ENCODE measurements around the gene DNTTIP2.
A peak's percentile ranks its signal among the peaks of the same experiment; 100 is the strongest.
"Not testable (repeated sequence)": the region's sequence is repeated elsewhere in the genome, so short reads cannot be mapped to it uniquely, and the experiment has no call there.

Gene DNTTIP2

DNA sequence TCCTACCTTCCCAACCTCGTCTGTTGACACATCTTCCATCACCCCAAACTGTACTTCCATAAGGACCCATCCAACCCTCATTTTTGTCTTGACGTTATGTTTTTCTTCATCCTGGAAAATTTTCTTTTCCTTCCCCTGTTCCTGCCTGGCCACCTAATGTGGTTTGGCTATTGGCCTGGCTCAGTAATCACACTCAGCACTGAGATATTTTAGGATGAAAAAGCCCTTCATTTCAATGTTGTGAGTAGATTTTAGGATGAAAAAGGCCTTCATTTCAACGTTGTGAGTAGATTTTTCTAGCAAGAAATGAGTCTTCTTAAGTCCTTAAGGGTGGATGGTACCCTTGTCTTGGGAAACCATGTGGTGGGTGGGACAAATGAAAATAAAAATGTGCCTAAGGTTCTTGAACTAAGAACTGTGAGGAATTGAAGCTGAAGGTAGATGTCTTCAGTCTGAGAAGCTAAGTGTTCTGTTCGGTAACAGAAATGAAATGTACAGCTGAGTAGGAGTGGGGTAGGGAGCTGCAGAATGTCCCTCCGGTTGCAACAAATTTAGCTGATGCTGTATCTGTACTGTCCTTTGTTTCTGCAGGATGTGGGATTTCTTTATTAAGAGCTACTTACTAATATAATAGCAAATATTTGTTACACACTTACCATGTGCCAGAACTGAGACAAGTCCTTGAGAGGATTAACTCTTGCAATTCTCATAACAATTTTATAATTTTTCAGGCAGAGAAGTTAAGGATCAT, 36.1 kb downstream of the DNTTIP2 start:
- DNase-seq (ENCODE audit: low read depth in 2 of 2): no peak

DNA sequence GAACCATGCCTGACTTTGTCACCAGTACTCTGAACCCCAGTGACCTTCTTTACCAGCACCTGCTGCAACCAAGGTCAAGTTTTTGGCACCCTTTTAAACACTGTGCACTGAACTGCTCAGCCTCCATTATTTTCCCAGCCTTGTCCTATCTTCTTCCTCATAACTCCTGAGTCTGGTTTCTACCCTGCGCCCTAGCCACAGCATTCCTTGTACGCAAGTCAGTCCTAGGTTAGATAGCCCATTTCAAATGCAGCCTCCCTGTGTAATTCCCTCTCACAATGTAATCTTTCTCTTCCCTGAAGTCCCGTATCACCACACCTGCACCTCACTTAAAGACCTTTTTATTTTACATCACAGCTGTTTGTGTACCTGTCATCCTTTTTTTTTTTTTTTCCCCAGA, 37.2 kb downstream of the DNTTIP2 start:
- no peak for DNase-seq (ENCODE audit: low read depth in 2 of 2)

DNA sequence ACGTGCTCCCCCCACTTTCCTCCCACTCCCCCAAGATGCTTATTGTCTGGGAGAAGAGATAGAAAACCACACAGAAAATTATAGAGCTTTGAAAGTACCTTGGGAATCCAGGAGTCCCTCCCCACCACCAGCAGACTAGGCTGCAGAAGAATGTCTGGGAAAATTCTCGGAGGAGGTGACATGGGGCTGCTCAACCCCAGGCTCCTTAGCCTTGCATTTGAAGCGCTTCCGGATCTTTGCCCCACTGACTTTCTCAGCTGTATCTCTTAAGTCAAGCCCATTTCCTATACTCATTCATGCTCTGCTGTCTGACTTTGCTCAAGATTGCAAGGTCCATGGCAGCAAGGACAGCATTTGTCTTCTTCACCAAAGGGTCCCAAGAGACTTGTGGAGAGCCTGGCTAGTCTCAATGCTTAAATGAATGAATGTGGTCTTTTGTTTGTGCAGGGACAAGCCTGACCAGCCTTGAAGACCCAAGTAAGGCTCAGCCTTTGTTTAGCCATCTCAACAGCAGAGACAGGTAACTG, 38.0 kb downstream of the DNTTIP2 start:
- no peak for DNase-seq (ENCODE audit: low read depth in 2 of 2)

DNA sequence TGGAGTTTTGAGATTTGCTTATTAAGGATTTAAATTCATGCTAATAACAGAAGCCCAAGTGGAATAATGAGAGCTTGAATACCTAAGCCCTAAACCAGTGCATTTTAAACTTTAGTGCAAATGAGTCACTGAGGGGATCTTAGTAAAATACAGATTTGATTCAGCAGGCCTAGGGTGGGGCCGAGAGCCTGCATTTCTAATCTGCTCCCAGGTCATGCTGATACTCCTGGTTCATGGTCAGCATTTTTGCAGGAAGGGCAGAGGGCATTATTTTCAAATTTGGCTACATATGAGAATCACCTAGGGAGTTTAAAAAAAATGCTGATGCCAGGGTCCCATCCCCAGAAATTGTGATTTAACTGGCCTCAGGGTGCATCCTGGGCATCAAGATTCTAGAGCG, 39.3 kb downstream of the DNTTIP2 start:
- no peak for DNase-seq (ENCODE audit: low read depth in 2 of 2)

DNA sequence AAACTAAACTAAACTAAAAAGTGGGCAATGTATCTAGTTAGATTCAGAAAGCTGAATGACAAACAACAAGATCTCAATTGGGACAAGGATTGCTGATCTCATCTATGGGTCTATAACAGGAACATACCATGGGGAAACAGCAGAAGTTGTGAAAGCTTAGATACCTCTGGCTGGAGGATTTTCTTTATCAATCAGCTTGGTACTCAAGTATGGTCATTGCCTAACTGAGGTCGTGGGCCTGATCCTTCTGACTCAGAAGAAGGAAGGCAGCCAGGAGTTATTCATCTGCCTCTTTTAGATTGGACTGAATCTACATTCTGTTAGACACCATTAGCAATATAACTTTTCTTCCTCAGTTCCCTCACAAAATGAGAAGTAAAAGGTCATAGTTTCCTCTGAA, 39.7 kb downstream of the DNTTIP2 start:
- no peak for DNase-seq (ENCODE audit: low read depth in 2 of 2)

DNA sequence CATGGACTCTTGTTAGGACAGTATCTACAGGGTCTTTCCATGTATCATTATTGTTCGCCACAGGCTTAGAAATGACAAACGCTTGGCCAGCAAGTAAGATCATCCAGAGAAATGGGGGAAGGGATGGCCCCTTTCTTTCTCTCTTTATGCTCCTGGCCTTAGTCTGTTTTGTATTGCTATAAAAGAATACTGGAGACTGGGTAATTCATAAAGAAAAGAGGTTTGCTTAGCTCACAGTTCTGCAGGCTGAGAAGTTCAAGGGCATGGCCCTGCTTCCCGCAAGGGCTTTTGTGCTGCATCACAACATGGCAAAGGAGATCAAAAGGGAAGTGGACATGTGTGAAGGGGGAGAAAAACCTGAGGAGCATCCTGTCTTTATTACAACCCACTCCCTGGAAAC, 41.0 kb downstream of the DNTTIP2 start:
- no peak for DNase-seq (ENCODE audit: low read depth in 2 of 2)

DNA sequence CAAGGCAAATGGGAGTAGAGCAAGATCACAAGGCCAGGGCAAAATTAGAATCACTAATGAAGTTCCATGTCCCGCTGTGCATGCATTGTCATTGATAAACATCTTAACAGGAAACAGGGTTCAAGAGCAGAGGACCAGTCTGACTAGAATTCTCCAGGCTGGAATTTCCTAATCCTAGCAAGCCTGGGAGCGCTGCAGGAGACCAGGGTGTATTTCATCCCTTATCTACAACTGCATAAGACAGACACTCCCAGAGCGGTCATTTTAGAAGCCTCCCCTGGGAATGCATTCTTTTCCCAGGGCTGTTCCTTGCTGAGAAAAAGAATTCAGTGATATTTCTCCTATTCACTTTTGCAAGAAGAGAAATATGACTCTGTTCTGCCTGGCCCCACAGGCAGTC, 45.7 kb downstream of the DNTTIP2 start:
- not testable (repeated sequence) for DNase-seq (ENCODE audit: low read depth in 2 of 2)

DNA sequence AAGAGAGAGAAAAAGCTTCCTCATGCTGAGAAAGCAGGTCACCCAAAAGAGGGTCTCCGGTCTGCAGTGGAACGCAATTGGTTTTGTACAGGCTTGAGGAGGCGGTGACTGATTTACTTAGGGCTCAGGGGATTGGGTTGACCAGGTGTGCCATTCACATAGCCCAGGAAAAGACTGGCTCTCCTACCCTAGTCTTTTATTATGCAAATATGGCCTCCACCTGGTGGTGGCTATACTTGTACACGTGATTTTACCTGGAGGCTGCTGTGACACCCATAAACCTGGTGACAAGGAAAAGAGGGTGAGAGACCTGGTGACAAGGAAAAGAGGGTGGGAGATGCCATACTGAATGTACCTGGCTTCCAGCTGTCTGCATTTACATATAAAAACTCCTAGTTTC, 49.9 kb downstream of the DNTTIP2 start:
- DNase-seq (ENCODE audit: low read depth in 2 of 2): no peak

DNA sequence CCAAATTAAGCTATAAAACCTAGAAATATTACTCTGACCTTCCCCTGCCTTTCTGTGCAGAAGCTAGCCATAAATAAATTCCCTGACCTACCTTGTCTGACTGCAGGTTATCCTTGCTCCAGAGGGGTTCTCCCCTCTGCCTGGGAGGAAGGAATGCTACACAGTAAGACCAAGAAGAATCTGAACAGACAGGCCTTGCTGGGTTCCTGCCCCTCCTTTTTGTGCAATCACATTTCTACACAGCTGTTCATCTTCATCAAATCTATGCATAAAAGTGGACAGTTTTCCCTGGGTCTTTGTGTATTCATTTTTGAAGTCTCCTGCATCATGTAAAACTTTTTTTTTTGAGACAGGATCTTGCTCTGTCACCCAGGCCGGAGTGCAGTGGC, 50.6 kb downstream of the DNTTIP2 start:
- no peak for DNase-seq (ENCODE audit: low read depth in 2 of 2)

DNA sequence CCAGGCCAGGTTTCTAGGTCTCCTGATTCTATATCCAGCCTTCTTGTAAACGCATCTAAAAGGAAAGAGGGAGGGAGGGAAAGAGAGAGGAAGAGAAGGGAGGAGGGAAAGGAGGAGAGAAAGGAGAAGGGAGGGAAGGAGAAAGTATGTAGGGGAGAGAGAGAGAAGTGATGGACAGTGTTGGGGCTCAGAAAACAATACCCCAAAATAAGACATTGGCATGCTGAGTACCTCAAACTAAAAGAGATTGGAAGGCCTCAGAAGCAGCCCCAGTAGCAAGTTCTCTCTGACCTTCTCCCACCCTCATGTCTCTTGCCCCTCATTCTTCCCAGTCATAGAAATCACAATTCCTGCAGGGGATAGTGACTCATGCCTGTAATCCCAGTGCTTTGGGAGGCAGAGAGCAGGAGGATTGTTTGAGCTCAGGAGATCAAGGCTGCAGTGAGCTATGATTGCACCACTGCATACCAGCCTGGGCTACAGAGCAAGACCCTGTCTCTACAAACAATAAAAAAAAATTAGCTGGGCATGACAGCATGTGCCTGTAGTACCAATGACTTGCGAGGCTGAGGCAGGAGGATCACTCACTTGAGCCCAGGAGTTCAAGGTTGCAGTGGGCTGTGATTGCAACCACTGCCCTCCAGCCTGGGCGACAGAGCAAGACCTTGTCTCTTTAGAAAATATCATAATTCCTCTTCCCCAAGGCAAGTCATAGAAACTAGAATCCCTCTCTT, 51.2 kb downstream of the DNTTIP2 start:
- DNase-seq (ENCODE audit: low read depth in 2 of 2): no peak

DNA sequence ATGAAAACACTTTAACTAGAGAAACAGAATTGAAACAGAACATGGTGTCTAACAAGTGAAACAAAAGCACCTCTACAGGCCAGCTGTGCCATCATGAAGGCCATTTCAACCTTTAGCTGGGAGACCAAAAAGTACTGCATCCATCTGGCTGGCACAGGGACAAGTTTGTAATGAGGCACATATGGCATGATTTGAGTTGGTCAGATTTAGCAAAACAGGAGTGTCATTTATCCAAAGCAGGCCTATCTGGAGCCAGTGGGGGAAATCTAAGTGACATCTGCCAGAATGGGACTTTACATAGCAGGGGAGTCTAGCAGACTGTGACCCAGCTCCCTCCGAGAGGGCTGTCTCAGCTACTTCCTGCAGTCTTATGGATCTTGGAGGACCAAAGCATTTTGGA, 51.9 kb downstream of the DNTTIP2 start:
- no peak for DNase-seq (ENCODE audit: low read depth in 2 of 2)

DNA sequence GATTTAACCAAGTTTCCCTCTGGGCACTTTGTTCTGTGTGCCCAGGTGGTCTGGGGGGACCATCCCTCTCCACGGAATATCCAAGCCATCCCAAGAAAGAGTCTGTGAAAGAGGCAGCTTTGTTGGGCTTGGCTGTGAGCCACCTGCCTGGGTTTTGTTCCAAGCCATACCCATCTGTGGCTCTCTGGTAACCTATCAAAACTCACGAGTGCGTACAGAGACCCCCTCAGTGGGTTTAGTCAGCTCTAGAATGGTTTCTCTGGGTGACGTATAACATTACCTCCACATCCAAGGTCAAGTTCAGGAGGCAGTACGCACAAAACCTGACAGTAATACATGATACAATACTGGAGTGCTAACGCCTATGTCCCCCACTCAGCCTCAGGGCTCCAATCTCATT, 54.2 kb downstream of the DNTTIP2 start:
- DNase-seq (ENCODE audit: low read depth in 2 of 2): no peak

DNA sequence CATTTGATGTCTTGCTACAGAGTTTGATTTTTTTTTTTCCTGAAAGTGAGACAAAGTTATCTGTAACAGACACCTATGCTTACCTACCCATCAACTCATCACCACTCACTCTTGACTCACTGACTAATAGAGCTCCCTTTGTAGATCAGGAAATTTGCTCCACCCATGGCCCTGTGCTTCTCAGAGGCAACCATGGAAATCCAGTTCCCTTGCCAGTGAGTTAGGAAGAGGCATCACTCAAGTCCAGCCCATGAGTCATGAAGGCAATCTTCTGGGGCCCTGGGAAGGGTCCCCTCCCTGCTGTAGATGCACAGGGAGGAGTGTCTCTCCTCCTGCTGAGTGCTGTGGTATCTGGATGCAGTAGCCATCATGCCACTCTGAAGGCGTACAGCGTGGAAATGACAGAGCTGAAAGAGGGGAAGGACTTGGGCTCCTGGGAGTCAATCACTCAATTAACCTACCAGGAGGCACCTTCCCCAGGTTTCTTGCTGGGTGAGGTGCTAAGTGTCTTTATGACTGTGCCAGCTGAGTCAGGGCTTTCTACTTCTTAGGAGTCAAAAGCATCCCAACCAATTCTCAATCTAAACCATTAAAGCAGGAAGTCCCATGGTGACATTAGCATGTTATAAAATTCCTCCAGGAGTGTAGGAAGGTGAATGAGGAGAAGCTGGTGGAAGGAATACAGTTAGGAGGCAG, 56.1 kb downstream of the DNTTIP2 start:
- DNase-seq (ENCODE audit: low read depth in 2 of 2): no peak

DNA sequence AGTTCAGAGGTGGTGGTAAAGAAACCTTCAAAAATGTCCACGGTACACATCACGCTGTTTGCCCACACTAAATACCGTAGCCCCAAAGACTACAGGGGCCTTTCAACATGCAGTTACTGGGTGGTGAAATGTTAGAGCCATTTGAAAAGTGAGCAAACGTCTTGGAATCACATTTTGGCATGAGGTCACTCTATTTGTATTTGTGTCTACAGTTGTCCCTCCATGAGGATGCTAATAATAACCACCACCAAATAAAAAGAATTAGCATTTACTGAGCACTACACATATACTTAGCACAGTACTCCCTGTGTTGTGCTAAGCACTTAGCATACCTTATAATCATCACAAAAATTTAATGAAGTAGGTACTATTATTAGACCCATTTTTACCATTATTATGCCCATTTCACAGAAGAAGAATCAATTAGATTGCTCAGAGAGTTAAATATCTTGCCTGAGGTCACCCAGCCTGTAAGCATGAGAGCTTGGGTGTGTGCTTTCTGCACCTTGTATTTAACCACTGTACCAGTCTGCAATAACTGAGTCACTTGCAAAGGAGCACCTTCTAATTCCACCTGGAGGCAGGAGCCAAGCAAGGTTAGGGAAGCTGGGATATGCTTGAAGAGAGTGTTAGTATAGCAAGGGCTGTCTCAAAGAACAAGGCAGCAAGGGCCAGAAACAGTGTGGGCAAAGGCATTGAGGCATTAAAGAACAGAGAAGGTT, 57.4 kb downstream of the DNTTIP2 start:
- DNase-seq (ENCODE audit: low read depth in 2 of 2): no peak

DNA sequence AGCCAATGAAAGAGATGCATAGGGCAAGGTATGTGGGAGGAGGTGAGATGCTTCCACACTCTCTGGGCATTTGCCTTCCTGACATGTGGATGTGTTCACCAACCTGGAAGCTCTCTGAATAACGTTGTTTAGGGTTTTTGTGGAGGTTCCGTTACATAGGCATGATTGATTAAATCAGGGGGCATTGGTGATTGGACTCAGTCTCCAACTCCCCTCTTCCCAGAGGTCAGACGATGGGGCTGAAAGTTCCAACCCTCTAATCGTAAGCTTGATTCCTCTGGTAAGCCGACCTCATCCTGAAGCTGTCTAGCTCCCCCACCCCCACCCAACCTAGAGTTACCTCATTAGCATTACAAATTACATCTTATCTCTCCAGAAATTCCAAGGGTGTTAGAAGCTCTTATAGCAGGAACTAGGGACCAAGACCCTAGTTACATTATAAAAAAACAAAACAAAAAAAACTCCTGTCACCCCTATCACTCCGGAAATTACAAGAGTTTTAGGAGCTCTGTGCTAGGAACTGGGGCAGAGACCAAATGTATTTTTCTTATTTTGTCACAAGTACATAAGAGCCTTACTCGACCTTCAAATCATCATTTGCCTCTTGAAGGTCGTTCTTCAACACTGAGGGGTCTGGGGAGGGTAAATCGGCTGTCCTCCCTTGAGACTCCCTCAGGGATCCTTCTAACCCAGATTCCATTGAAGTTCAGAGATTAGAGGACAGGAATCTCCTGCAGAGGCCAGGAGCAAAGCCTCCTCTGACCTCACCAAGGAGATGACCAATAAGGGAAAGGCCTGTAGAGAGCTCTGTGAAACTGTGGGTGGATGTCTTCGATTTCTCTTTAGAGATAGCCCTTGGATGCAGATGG, 58.2 kb downstream of the DNTTIP2 start:
- no peak for DNase-seq (ENCODE audit: low read depth in 2 of 2)

DNA sequence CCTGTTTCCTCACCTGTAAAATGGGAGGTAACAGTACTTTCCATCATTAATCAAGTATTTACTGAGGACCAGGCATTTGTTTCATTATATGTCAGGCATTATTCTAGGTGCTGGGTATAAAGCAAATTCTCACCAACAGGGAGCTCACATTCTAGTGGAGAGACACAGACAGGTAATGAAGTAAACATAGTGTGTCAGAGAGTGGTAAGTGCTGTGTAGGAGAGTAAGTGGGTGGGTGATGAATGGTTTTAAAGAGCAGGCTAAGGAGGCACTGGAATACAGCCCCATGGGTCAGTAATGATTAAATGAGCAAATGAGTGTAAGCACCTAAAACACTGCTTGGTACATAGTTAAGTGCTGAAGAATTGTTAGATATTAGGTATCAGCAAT, 60.4 kb downstream of the DNTTIP2 start:
- no peak for DNase-seq (ENCODE audit: low read depth in 2 of 2)

DNA sequence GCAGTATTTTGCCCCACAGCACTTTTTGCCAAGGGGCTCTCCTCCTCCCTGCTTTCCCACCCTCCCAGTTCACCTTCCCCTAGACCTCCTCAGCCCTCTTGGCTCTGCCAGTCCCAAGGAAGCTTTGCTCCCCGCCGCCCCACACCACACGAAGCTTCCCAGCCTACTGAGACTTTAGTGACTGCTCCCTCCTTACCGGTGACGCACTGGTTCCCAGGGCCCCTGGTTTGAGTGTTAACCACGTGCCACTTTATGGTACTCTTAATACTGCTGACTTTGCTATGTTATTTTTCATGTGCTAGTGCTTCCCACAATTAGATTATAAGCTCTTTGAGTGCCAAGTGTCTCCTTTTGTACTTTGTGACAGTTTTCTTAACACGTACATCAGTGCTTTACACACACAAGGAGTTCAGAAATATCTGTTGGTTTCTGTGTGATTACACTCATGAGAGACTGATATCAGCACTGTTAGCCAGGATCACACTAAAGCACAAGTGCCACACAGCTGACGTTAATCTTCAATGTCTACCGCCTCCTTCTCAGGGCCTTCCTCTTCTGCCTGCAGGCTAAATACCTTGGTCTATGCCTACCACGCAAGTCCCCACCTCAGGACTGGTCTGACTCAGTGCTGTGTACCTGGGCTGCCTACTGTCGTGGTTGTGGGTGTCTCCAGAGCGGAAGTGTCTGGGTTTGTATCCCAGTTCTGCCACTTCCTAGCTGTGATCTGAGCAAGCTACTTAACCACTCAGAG, 61.0 kb downstream of the DNTTIP2 start:
- DNase-seq (ENCODE audit: low read depth in 2 of 2): peak in 1 of 2 donors; percentile 8

DNA sequence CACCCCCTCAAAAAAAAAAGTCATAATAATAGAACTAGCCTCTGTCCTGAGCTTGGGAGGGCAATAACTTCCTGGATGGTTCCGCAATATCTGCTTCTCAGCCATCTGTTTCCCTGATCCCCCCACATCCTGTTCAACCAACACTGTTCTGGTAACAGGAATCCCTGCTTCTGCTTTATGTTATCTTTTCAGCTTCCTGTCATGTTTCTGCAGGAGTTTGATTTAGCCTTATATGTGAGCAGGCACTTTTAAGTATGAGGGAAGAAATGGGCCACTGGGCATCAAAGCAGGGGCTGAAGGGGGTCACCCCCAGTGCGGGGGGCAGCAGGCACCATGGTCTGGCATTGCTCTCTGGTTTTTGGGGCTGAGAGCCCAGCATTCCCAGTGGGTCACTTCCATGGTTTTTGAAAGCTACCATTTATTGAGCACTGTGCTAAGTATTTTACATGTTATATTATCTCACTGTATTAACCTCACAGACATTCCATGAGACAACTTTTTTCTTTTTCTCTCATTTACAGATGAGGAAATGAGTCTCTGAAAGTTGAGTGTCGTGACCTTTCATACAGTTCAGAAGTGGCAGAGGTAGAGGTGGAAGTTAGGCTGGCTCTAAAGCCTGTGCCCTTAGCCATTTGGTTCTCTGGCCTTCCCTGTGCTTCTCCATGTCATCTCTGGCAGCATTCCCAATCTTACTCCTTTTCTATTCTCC, 61.9 kb downstream of the DNTTIP2 start:
- DNase-seq (ENCODE audit: low read depth in 2 of 2): no peak
